ENCODE data around the gene LRRC26.
"Not testable (repeated sequence)": the region's sequence is repeated elsewhere in the genome, so short reads cannot be mapped to it uniquely, and the experiment has no call there.

LRRC26 gene

DNA sequence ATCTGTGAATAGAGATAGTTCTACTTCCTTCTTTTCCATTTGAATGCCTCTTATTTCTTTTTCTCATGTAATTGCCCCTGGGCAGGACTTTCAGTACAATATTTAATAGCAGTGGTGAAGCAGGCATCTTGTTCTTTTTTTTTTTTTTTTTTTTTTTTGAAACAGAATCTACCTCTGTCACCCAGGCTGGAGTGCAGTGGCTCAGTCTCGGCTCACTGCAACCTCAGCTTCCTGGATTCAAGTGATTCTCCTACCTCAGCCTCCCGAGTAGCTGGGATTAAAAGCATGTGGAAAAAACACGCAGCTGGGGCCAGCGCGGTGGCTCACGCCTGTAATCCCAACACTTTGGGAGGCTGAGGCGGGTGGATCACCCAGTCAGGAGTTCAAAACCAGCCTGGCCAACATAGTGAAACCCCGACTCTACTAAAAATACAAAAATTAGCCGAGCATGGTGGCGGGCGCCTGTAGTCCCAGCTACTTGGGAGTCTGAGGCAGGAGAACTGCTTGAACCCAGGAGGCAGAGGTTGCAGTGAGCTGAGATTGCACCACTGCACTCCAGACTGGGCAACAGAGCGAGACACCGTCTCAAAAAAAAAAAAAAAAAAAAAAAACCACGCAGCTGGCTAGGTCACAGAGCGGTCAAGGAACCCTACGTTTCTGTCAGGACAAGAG lies 46.9 kb downstream of the LRRC26 start:
- H3K27ac ChIP-seq (ENCODE audit: insufficient read depth, low read length, poor library complexity, severe bottlenecking); H3K27me3 ChIP-seq (replicated peaks; ENCODE audit: control insufficient read depth, insufficient read depth, low read length, poor library complexity, severe bottlenecking); H3K9me3 ChIP-seq (ENCODE audit: control insufficient read depth, low read length); H3K36me3 ChIP-seq (ENCODE audit: control insufficient read depth, insufficient read depth, low read length); DNase-seq; H3K4me3 ChIP-seq (ENCODE audit: insufficient read depth, low read depth, low read length, poor library complexity, severe bottlenecking): not testable (repeated sequence)
- H3K4me1 ChIP-seq (ENCODE audit: control insufficient read depth, insufficient read depth, low read length, poor library complexity, severe bottlenecking), result peaks cover 12% of the 10 kb centered on the region

GRCh38 chr9:137121927-137122795 lies 47.7 kb downstream of the LRRC26 start:
- not testable (repeated sequence) for DNase-seq; H3K4me1 ChIP-seq (ENCODE audit: control insufficient read depth, insufficient read depth, low read length, poor library complexity, severe bottlenecking); H3K36me3 ChIP-seq (ENCODE audit: control insufficient read depth, insufficient read depth, low read length); H3K4me3 ChIP-seq (ENCODE audit: insufficient read depth, low read depth, low read length, poor library complexity, severe bottlenecking); H3K27me3 ChIP-seq (replicated peaks; ENCODE audit: control insufficient read depth, insufficient read depth, low read length, poor library complexity, severe bottlenecking); H3K9me3 ChIP-seq (ENCODE audit: control insufficient read depth, low read length); H3K27ac ChIP-seq (ENCODE audit: insufficient read depth, low read length, poor library complexity, severe bottlenecking)

Measured in effector memory CD4-positive, alpha-beta T cell (primary cell).